GM10248 (cell line): ENCODE results near the gene FXYD1.

Experiments used
- CTCF ChIA-PET: fragments of 300-600 bp; sonication (Branson Sonifier 250); formaldehyde crosslinking; extraction: SDS; loops from one replicate; lab custom pipeline; 2021; ENCODE audit warnings: antibody characterized with exemption; lab: Yijun Ruan, JAX
- POLR2A ChIA-PET: fragments of 350-650 bp; sonication (Branson Sonifier 250); formaldehyde crosslinking; extraction: SDS; loops from one replicate; lab custom pipeline; 2020; ENCODE audit warnings: antibody characterized with exemption; lab: Yijun Ruan, JAX
- DNase-seq: peaks from one replicate; pipeline ENCODE4 v3.0.0; 2012; ENCODE audit errors: extremely low spot score
- TF ChIP-seq, protein P1 (sequence below): IDR thresholded peaks from 2 replicates; pipeline ENCODE4 v1.5.1; 2012; ENCODE audit warnings: mild to moderate bottlenecking, low read depth; ENCODE audit errors: extremely low read depth, missing control alignments, control extremely low read depth

Gene FXYD1

DNA sequence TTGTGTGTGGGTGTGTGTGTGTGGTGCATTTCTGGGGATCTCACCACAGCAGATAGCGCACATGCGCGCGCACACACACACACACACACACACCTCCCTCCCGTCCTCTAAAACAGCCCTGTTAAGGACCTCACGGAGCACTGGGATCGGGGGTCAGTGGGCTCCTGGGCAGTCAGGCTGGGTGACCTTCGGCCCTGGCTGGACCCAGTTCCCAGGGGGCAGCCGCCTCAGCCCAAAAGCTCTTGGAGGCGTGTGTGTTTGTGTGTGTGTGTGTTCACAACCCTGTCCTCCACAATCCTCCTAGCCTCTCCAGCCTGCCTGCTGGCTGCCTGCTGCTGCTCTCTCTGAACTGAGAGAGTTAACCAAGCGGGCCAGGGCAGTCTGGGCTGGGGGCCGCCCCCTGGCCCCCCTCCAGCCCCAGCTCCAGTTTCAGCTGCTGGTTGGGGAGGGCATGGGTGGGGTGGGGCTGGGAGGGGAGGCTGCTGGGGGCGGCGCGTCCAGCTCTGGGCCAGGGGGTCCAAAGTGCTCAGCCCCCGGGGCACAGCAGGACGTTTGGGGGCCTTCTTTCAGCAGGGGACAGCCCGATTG, at the start of gene FXYD1:
Gene FXYD1 (plus strand): TSS at position 520 of the 588 bp plus-strand sequence. CDS start 1,256 bp downstream, outside the sequence.
- ChIA-PET CTCF (interaction anchor here (1.1 to 5.5 kb wide), 5 partner anchors 9 to 75 kb away, joined by 3 to 65 read pairs (median 39); no protein-coding TSS in a partner anchor), POLR2A (no interaction called here)
- TF ChIP-seq, protein P1, sequence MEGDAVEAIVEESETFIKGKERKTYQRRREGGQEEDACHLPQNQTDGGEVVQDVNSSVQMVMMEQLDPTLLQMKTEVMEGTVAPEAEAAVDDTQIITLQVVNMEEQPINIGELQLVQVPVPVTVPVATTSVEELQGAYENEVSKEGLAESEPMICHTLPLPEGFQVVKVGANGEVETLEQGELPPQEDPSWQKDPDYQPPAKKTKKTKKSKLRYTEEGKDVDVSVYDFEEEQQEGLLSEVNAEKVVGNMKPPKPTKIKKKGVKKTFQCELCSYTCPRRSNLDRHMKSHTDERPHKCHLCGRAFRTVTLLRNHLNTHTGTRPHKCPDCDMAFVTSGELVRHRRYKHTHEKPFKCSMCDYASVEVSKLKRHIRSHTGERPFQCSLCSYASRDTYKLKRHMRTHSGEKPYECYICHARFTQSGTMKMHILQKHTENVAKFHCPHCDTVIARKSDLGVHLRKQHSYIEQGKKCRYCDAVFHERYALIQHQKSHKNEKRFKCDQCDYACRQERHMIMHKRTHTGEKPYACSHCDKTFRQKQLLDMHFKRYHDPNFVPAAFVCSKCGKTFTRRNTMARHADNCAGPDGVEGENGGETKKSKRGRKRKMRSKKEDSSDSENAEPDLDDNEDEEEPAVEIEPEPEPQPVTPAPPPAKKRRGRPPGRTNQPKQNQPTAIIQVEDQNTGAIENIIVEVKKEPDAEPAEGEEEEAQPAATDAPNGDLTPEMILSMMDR = no peak
- no peak for DNase-seq

DNA sequence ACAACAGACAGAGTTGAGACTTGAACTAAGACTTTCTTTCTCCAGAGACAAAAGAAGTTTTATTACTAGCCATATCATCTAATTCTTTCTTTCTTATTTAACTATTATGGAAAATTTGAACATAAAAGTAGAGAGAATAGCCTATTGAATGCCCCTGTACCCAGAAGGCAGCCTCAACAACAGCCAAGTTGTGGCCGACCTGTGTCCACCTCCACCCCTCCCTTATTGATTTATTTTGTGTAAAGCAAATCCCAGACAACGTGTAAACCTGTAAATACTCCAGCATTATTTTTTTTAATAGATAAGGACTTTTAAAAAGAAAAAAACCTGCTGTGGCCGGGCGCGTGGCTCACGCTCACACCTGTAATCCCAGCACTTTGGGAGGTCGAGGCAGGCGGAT, 49.1 kb upstream of the FXYD1 start:
- no peak for DNase-seq
- POLR2A ChIA-PET = no interaction called here
- TF ChIP-seq, protein P1 = no peak

DNA sequence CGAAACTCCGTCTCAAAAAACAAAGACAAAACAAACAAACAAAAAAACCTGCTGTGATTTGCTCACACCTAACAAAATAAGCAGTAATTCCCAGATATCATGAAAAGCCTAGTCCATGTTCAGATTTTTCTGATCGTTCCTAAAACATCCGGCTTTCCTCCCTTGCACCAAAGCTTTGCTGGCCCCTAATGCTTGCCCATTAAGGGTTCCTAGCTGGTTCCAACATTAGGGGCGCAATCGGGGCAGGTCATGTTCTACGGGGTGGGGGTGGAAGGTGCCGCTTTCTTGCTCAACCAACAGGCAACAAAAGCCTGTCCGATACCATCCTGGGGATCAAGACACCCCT, 48.5 kb upstream of the FXYD1 start:
- POLR2A ChIA-PET = no interaction called here
- no peak for DNase-seq
- TF ChIP-seq, protein P1 = no peak
- CTCF ChIA-PET = interaction anchor here (0.8 to 4.5 kb wide), 6 partner anchors 10 to 191 kb away, joined by 3 to 38 read pairs (median 4); no protein-coding TSS in a partner anchor

More for the DNA sequence above, 49.1 kb upstream of the FXYD1 start:
- CTCF ChIA-PET = interaction anchor here (0.8 to 4.5 kb wide), 5 partner anchors 9 to 191 kb away, joined by 3 to 38 read pairs (median 5); no protein-coding TSS in a partner anchor

DNA sequence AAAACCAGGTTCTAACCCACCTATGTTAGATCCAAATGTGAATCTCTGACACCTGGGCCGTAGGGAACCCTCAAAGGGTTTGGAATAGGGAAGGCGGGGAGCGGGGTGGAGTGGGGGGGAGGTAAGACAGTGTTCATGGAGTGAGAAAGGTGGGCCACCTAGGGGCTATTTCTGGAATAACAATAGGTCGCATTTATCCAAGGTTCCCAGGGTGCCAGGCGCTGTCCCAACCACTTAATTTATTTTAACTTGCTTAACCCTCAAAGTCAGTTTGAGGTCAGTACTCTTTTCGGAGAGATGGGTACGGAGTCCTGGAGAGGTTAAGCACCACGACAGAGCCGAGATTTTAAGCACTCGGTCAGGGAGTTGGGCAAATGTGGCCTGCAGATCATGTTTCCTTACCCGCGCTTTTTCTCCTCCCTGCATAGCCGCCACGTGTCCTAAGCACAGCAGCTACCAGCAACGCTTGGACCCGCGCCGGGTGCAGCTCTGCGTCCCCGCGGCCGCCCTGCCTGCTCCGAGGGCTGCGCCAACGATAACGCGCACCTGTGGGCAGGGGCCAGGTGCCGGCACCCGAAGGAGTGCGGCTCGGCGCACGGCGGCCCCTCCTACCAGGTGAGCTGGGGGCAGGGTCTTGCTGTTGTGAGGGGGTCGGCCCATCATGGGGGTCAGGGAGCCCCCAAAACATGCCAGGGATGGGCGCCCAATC, 48.0 kb upstream of the FXYD1 start:
- DNase-seq = peak; percentile 76
- CTCF ChIA-PET = interaction anchor here (1.1 to 4.5 kb wide), 8 partner anchors 10 to 118 kb away, joined by 3 to 38 read pairs (median 4); no protein-coding TSS in a partner anchor
- POLR2A ChIA-PET = no interaction called here
- TF ChIP-seq, protein P1 = peak; percentile 49

DNA sequence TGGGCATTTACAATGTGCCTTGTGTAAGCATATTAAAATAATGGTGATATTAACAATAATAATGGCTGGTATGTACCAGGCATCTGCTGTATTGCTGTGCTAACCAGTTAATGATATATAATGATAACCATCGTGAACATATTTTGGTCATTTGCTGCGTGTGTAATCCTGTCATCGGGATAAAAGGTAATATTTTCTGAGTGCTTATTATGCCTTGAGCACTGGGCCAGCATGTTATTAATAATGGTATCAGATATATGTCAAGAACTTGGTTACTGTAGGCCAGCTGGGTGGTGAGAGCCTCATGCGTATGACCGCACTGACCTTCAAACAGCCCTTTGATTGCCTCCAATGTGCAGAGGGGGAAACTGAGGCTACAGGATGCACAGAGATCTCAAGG, 45.2 kb upstream of the FXYD1 start:
- no peak for DNase-seq
- ChIA-PET CTCF (interaction anchor here (0.8 to 4.5 kb wide), 4 partner anchors 21 to 49 kb away, joined by 3 to 38 read pairs (median 5); no protein-coding TSS in a partner anchor), POLR2A (no interaction called here)
- TF ChIP-seq, protein P1 = no peak

DNA sequence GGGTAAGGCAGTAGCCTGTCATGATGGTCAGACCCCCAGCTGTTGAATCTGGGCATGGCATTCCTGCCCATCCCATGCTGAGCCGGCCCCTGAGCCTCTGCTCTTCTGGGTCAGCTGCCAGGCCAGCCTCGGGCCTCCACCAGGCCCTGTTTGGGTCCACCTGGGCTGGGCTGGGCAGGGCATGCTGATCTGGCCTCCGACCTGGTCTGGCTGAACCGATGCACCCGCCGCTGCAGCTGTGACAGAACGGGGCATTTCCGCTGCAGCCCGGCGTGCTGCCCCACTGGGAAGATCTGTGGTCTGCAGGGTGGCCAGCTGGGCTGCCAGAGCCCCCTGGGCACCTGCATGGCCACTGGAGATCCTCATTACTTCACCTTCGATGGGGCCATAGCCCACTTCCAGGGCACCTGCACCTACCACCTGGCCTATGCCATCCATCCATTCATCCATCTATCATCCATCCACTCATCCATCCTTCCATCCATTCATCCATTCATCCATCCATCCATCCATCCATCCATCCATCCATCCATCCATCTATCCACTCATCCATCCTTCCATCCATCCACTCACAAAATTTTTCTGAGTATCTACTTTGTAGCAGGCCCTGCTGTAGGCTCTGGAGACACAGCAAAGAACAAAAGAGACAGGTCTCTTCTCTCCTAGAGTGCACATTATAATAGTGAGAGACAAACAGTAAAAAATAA, 44.5 kb upstream of the FXYD1 start:
- POLR2A ChIA-PET = no interaction called here
- TF ChIP-seq, protein P1 = no peak
- CTCF ChIA-PET = interaction anchor here (0.8 to 4.5 kb wide), 3 partner anchors 24 to 50 kb away, joined by 3 to 38 read pairs (median 4); no protein-coding TSS in a partner anchor

More for the DNA sequence above, 44.5 kb upstream of the FXYD1 start:
- no peak for DNase-seq
